ENCODE data around the gene ST6GAL1. TPM values are rescaled to one million over a fixed set of nuclear protein-coding genes. Genes with fewer than 3 reads are reported as not detected.
"Not testable (repeated sequence)": the region's sequence is repeated elsewhere in the genome, so short reads cannot be mapped to it uniquely, and the experiment has no call there.

ST6GAL1 gene
- total RNA-seq, 4 donors from 2014 or later, result 11.1 to 29.8 (median 18.6) TPM

- H3K4me1 ChIP-seq, result peaks cover 20 to 49% of the 10 kb centered on the region in 2 donors
- H3K36me3 ChIP-seq, result peaks cover 0 to 9% of the 10 kb centered on the region in 2 donors
- no peaks in the 10 kb centered on the region for H3K27me3 ChIP-seq
- peak overlapping the region; percentile 53 to 82 (median 63) for H3K27ac ChIP-seq
- in situ Hi-C loops (cut with MboI; ENCODE audit: low sequenced_read_pairs in 4 of 4), result no loop called here
- H3K9me3 ChIP-seq, result no peaks in the 10 kb centered on the region
- no peak overlapping the region for H3K4me3 ChIP-seq
- DNase-seq, result no peak
- TF ChIP-seq POLR2A (IDR thresholded peaks at IDR 0.05) (no peak), CTCF (IDR thresholded peaks at IDR 0.05 in 4 of 5, conservative IDR thresholded peaks at IDR 0.05 in 1 of 5) (no peak)
- no peak for ATAC-seq
- intact Hi-C loops (cut with DNase I; ENCODE audit: low total_unique reads), result loop anchor here (1.0 kb wide), 1 partner anchor 44 kb away; no protein-coding TSS in a partner anchor
These were observed 35.0 kb downstream of the ST6GAL1 start for GRCh38 chr3:186965141-186965879.

GRCh38 chr3:186966406-186966805 lies 36.1 kb downstream of the ST6GAL1 start:
- ATAC-seq (no peak), DNase-seq (no peak)
- Histone ChIP-seq H3K4me3 (no peak overlapping the region), H3K27ac (peak overlapping the region; percentile 53 to 82 (median 63)), H3K36me3 (peaks cover 0 to 9% of the 10 kb centered on the region in 2 donors), H3K9me3 (no peaks in the 10 kb centered on the region), H3K4me1 (peaks cover 30 to 60% of the 10 kb centered on the region in 2 donors), H3K27me3 (no peaks in the 10 kb centered on the region)
- intact Hi-C loops (cut with DNase I; ENCODE audit: low total_unique reads) (loop anchor here (2.0 kb wide), 1 partner anchor 28 kb away; no protein-coding TSS in a partner anchor), in situ Hi-C loops (cut with MboI; ENCODE audit: low sequenced_read_pairs in 4 of 4) (no loop called here)
- TF ChIP-seq CTCF (IDR thresholded peaks at IDR 0.05 in 4 of 5, conservative IDR thresholded peaks at IDR 0.05 in 1 of 5), result no peak
- TF ChIP-seq POLR2A (IDR thresholded peaks at IDR 0.05), result no peak

GRCh38 chr3:186967236-186967635 lies 36.9 kb downstream of the ST6GAL1 start:
- H3K36me3 ChIP-seq; DNase-seq; H3K4me3 ChIP-seq; H3K9me3 ChIP-seq; ATAC-seq; H3K27me3 ChIP-seq; in situ Hi-C loops (cut with MboI; ENCODE audit: low sequenced_read_pairs in 4 of 4): not testable (repeated sequence)
- Histone ChIP-seq H3K27ac (peak overlapping the region; percentile 53 to 82 (median 63)), H3K4me1 (peaks cover 39 to 65% of the 10 kb centered on the region in 2 donors)
- intact Hi-C loops (cut with DNase I; ENCODE audit: low total_unique reads), result loop anchor here (2.0 kb wide), 1 partner anchor 28 kb away; no protein-coding TSS in a partner anchor

GRCh38 chr3:186967686-186968085 lies 37.4 kb downstream of the ST6GAL1 start:
- in situ Hi-C loops (cut with MboI; ENCODE audit: low sequenced_read_pairs in 4 of 4) (no loop called here), intact Hi-C loops (cut with DNase I; ENCODE audit: low total_unique reads) (loop anchor here (2.0 kb wide), 1 partner anchor 29 kb away; no protein-coding TSS in a partner anchor)
- Histone ChIP-seq H3K27me3 (no peaks in the 10 kb centered on the region), H3K27ac (peak overlapping the region; percentile 53 to 82 (median 63)), H3K4me1 (peaks cover 43 to 69% of the 10 kb centered on the region in 2 donors), H3K9me3 (no peaks in the 10 kb centered on the region), H3K36me3 (peaks cover 0 to 9% of the 10 kb centered on the region in 2 donors), H3K4me3 (no peak overlapping the region)
- TF ChIP-seq CTCF (IDR thresholded peaks at IDR 0.05 in 4 of 5, conservative IDR thresholded peaks at IDR 0.05 in 1 of 5) (no peak), POLR2A (IDR thresholded peaks at IDR 0.05) (no peak)
- ATAC-seq, result no peak
- no peak for DNase-seq

GRCh38 chr3:186969607-186970006 lies 39.3 kb downstream of the ST6GAL1 start:
- intact Hi-C loops (cut with DNase I; ENCODE audit: low total_unique reads) (no loop called here), in situ Hi-C loops (cut with MboI; ENCODE audit: low sequenced_read_pairs in 4 of 4) (loop anchor here in 1 of 4 donors (10.0 kb wide), 1 partner anchor 55 kb away; no protein-coding TSS in a partner anchor)
- H3K9me3 ChIP-seq, result no peaks in the 10 kb centered on the region
- H3K4me1 ChIP-seq, result peaks cover 61 to 83% of the 10 kb centered on the region in 2 donors
- H3K27me3 ChIP-seq, result no peaks in the 10 kb centered on the region
- ATAC-seq, result peak; percentile 50 to 69
- DNase-seq, result no peak
- H3K4me3 ChIP-seq, result no peak overlapping the region
- H3K27ac ChIP-seq, result peak overlapping the region; percentile 53 to 82 (median 63)
- TF ChIP-seq CTCF (IDR thresholded peaks at IDR 0.05 in 4 of 5, conservative IDR thresholded peaks at IDR 0.05 in 1 of 5) (no peak), POLR2A (IDR thresholded peaks at IDR 0.05) (no peak)
- peaks cover 0 to 6% of the 10 kb centered on the region in 2 donors for H3K36me3 ChIP-seq

GRCh38 chr3:186971106-186971505 lies 40.8 kb downstream of the ST6GAL1 start:
- H3K9me3 ChIP-seq; H3K36me3 ChIP-seq; intact Hi-C loops (cut with DNase I; ENCODE audit: low total_unique reads); DNase-seq; ATAC-seq; H3K4me3 ChIP-seq; H3K27me3 ChIP-seq: not testable (repeated sequence)
- H3K4me1 ChIP-seq, result peaks cover 76 to 91% of the 10 kb centered on the region in 2 donors
- H3K27ac ChIP-seq, result peak overlapping the region; percentile 56 to 82 (median 70)
- in situ Hi-C loops (cut with MboI; ENCODE audit: low sequenced_read_pairs in 4 of 4), result loop anchor here in 1 of 4 donors (10.0 kb wide), 1 partner anchor 56 kb away; no protein-coding TSS in a partner anchor

Data from gastrocnemius medialis (tissue), 4 donors.